Measurements from ENCODE around the gene SMO.
"Not testable (repeated sequence)": the region's sequence is repeated elsewhere in the genome, so short reads cannot be mapped to it uniquely, and the experiment has no call there.

The SMO gene

DNA sequence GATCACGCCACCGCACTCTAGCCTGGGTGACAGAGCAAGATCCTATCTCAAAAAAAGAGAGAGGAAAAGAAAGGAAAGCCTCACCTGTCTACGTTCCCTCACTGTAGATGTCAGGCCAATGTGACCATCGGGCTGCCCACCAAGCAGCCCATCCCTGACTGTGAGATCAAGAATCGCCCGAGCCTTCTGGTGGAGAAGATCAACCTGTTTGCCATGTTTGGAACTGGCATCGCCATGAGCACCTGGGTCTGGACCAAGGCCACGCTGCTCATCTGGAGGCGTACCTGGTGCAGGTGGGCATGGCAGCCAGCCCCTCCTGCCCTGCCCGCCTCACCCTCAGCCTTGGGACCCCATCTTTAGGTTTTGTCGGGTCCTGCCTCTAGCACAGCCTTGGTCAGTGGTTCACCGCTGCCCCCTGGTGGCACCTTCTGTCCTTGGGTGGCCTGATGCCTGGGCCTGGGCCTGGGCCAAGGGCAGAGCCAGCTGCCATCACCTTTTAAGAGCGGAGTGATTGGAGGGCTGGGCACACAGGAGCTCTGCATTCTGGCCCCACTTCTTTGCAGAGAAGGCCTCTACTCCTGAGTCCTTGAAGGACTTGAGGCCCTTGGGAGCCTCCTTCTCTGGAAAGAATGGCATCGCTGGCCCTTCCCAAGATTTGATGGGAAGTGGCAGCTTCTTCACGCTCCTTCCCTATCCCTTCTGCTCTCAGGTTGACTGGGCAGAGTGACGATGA, 22.0 kb downstream of the SMO start:
- H3K27ac ChIP-seq (ENCODE audit: low read depth, low read length, severe bottlenecking): no peak overlapping the region
- no peak overlapping the region for H3K4me3 ChIP-seq (ENCODE audit: extremely low read depth, insufficient read depth, low read length, poor library complexity, severe bottlenecking)
- peaks cover 70% of the 10 kb centered on the region for H3K36me3 ChIP-seq (ENCODE audit: control insufficient read depth, insufficient read depth, low read length)
- WGBS, 2 experiments (ENCODE audit: insufficient coverage in 2 of 2): 83 to 89% methylated on average over 13 to 16 of the region's 16 CpGs
- no peaks in the 10 kb centered on the region for H3K4me1 ChIP-seq (ENCODE audit: control insufficient read depth, insufficient read depth, low read length, poor library complexity, severe bottlenecking)
- no peaks in the 10 kb centered on the region for H3K9me3 ChIP-seq (ENCODE audit: control insufficient read depth, low read length)

GRCh38 chr7:129210989-129211312, 22.5 kb downstream of the SMO start:
- Histone ChIP-seq H3K36me3 (ENCODE audit: control insufficient read depth, insufficient read depth, low read length) (peaks cover 65% of the 10 kb centered on the region), H3K4me3 (ENCODE audit: extremely low read depth, insufficient read depth, low read length, poor library complexity, severe bottlenecking) (no peak overlapping the region), H3K27ac (ENCODE audit: low read depth, low read length, severe bottlenecking) (no peak overlapping the region), H3K4me1 (ENCODE audit: control insufficient read depth, insufficient read depth, low read length, poor library complexity, severe bottlenecking) (no peaks in the 10 kb centered on the region), H3K9me3 (ENCODE audit: control insufficient read depth, low read length) (no peaks in the 10 kb centered on the region)
- 96% methylated on average over 14 of the region's 14 CpGs for WGBS, 2 experiments (ENCODE audit: insufficient coverage in 2 of 2)

DNA sequence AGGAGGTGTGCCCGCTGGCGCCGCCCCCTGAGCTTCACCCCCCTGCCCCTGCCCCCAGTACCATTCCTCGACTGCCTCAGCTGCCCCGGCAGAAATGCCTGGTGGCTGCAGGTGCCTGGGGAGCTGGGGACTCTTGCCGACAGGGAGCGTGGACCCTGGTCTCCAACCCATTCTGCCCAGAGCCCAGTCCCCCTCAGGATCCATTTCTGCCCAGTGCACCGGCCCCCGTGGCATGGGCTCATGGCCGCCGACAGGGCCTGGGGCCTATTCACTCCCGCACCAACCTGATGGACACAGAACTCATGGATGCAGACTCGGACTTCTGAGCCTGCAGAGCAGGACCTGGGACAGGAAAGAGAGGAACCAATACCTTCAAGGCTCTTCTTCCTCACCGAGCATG, 23.7 kb downstream of the SMO start:
- H3K4me3 ChIP-seq (ENCODE audit: extremely low read depth, insufficient read depth, low read length, poor library complexity, severe bottlenecking): no peak overlapping the region
- no peak overlapping the region for H3K27ac ChIP-seq (ENCODE audit: low read depth, low read length, severe bottlenecking)
- whole genome bisulfite sequencing, 2 experiments (ENCODE audit: insufficient coverage in 2 of 2): 99% methylated on average over 10 to 11 of the region's 14 CpGs
- no peaks in the 10 kb centered on the region for H3K4me1 ChIP-seq (ENCODE audit: control insufficient read depth, insufficient read depth, low read length, poor library complexity, severe bottlenecking)
- peaks cover 55% of the 10 kb centered on the region for H3K36me3 ChIP-seq (ENCODE audit: control insufficient read depth, insufficient read depth, low read length)
- H3K9me3 ChIP-seq (ENCODE audit: control insufficient read depth, low read length): no peaks in the 10 kb centered on the region

DNA sequence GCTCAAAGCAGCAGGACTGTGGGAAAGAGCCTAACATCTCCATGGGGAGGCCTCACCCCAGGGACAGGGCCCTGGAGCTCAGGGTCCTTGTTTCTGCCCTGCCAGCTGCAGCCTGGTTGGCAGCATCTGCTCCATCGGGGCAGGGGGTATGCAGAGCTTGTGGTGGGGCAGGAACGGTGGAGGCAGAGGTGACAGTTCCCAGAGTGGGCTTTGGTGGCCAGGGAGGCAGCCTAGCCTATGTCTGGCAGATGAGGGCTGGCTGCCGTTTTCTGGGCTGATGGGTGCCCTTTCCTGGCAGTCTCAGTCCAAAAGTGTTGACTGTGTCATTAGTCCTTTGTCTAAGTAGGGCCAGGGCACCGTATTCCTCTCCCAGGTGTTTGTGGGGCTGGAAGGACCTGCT, 24.2 kb downstream of the SMO start:
- H3K36me3 ChIP-seq (ENCODE audit: control insufficient read depth, insufficient read depth, low read length): peaks cover 50% of the 10 kb centered on the region
- H3K9me3 ChIP-seq (ENCODE audit: control insufficient read depth, low read length): no peaks in the 10 kb centered on the region
- H3K4me3 ChIP-seq (ENCODE audit: extremely low read depth, insufficient read depth, low read length, poor library complexity, severe bottlenecking): no peak overlapping the region
- 90 to 97% methylated on average over 3 to 4 of the region's 4 CpGs for WGBS, 2 experiments (ENCODE audit: insufficient coverage in 2 of 2)
- H3K4me1 ChIP-seq (ENCODE audit: control insufficient read depth, insufficient read depth, low read length, poor library complexity, severe bottlenecking): no peaks in the 10 kb centered on the region
- H3K27ac ChIP-seq (ENCODE audit: low read depth, low read length, severe bottlenecking): no peak overlapping the region

DNA sequence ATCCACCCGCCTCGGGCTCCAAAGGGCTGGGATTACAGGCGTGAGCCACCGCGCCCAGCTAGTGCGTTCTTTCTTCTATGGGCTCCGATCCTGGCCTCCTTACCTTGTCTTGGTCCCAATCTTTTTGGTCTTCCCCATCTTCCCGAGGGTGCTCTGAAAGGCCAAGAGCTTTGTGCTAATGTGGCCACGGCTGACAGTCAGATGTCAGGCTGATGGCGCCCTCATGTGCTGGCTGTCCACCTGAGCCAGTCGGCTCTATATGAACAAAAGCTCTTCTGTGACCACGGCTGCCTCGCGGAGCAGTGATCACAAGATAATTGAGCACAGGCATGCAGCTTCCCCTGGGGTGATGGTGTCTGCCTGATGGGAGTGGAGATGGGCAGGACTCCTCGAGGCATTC, 25.4 kb downstream of the SMO start:
- WGBS, 2 experiments (ENCODE audit: insufficient coverage in 2 of 2): 83 to 90% methylated on average over 14 to 15 of the region's 15 CpGs
- Histone ChIP-seq H3K27ac (ENCODE audit: low read depth, low read length, severe bottlenecking) (no peak overlapping the region), H3K4me1 (ENCODE audit: control insufficient read depth, insufficient read depth, low read length, poor library complexity, severe bottlenecking) (no peaks in the 10 kb centered on the region), H3K36me3 (ENCODE audit: control insufficient read depth, insufficient read depth, low read length) (peaks cover 39% of the 10 kb centered on the region), H3K4me3 (ENCODE audit: extremely low read depth, insufficient read depth, low read length, poor library complexity, severe bottlenecking) (no peak overlapping the region), H3K9me3 (ENCODE audit: control insufficient read depth, low read length) (no peaks in the 10 kb centered on the region)

- H3K4me3 ChIP-seq (ENCODE audit: extremely low read depth, insufficient read depth, low read length, poor library complexity, severe bottlenecking); H3K4me1 ChIP-seq (ENCODE audit: control insufficient read depth, insufficient read depth, low read length, poor library complexity, severe bottlenecking); H3K9me3 ChIP-seq (ENCODE audit: control insufficient read depth, low read length); H3K27ac ChIP-seq (ENCODE audit: low read depth, low read length, severe bottlenecking): not testable (repeated sequence)
- WGBS, 2 experiments (ENCODE audit: insufficient coverage in 2 of 2): 95 to 98% methylated on average over 6 to 10 of the region's 15 CpGs
- peaks cover 23% of the 10 kb centered on the region for H3K36me3 ChIP-seq (ENCODE audit: control insufficient read depth, insufficient read depth, low read length)
Measured at GRCh38 chr7:129215691-129216090, 27.3 kb downstream of the SMO start.

GRCh38 chr7:129216101-129216715, 27.8 kb downstream of the SMO start:
- H3K4me3 ChIP-seq (ENCODE audit: extremely low read depth, insufficient read depth, low read length, poor library complexity, severe bottlenecking); H3K27ac ChIP-seq (ENCODE audit: low read depth, low read length, severe bottlenecking); H3K4me1 ChIP-seq (ENCODE audit: control insufficient read depth, insufficient read depth, low read length, poor library complexity, severe bottlenecking); H3K9me3 ChIP-seq (ENCODE audit: control insufficient read depth, low read length): not testable (repeated sequence)
- 96 to 97% methylated on average over 25 to 29 of the region's 34 CpGs for WGBS, 2 experiments (ENCODE audit: insufficient coverage in 2 of 2)
- H3K36me3 ChIP-seq (ENCODE audit: control insufficient read depth, insufficient read depth, low read length): peaks cover 18% of the 10 kb centered on the region

DNA sequence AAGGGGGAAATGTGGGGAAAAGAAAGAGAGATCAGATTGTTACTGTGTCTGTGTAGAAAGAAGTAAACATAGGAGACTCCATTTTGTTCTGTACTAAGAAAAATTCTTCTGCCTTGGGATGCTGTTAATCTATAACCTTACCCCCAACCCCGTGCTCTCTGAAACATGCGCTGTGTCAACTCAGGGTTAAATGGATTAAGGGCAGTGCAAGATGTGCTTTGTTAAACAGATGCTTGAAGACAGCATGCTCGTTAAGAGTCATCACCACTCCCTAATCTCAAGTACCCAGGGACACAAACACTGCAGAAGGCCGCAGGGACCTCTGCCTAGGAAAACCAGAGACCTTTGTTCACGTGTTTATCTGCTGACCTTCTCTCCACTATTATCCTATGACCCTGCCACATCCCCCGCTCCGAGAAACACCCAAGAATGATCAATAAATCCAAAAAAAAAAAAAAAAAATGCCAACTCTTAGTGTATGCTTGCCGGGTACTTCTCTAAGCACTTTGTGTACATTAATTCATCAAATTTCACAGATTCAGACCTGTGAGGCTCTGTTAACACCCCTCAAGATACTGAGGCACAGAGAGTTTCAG, 28.5 kb downstream of the SMO start:
- H3K9me3 ChIP-seq (ENCODE audit: control insufficient read depth, low read length); H3K4me3 ChIP-seq (ENCODE audit: extremely low read depth, insufficient read depth, low read length, poor library complexity, severe bottlenecking); H3K27ac ChIP-seq (ENCODE audit: low read depth, low read length, severe bottlenecking); H3K4me1 ChIP-seq (ENCODE audit: control insufficient read depth, insufficient read depth, low read length, poor library complexity, severe bottlenecking): not testable (repeated sequence)
- peaks cover 11% of the 10 kb centered on the region for H3K36me3 ChIP-seq (ENCODE audit: control insufficient read depth, insufficient read depth, low read length)
- WGBS, 2 experiments (ENCODE audit: insufficient coverage in 2 of 2): 82% methylated on average over 3 of the region's 8 CpGs; no CpG with 5 or more reads in 1 of the 2 experiments

GRCh38 chr7:129218514-129219062, 30.2 kb downstream of the SMO start:
- Histone ChIP-seq H3K4me1 (ENCODE audit: control insufficient read depth, insufficient read depth, low read length, poor library complexity, severe bottlenecking) (no peaks in the 10 kb centered on the region), H3K9me3 (ENCODE audit: control insufficient read depth, low read length) (no peaks in the 10 kb centered on the region), H3K4me3 (ENCODE audit: extremely low read depth, insufficient read depth, low read length, poor library complexity, severe bottlenecking) (no peak overlapping the region), H3K27ac (ENCODE audit: low read depth, low read length, severe bottlenecking) (no peak overlapping the region), H3K36me3 (ENCODE audit: control insufficient read depth, insufficient read depth, low read length) (no peaks in the 10 kb centered on the region)
- WGBS, 2 experiments (ENCODE audit: insufficient coverage in 2 of 2): 23 to 25% methylated on average over 8 of the region's 9 CpGs

DNA sequence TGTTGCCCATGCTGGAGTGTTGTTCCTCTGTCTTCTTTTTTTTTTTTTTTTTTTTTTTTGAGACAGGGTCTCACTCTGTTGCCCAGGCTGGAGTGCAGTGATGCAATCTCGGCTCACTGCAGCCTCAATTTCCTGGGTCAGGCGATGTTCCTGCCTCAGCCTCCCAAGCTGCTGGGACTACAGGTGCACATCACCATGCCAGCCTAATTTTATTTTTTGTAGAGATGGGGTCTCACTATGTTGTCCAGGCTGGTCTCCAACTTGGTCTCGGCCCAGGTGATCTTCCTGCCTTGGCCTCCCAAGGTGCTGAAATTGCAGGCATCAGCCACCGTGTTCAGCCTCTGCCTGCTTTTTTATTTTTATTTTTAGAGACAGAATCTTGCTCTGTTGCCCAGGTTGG, 30.7 kb downstream of the SMO start:
- H3K27ac ChIP-seq (ENCODE audit: low read depth, low read length, severe bottlenecking); H3K4me3 ChIP-seq (ENCODE audit: extremely low read depth, insufficient read depth, low read length, poor library complexity, severe bottlenecking); H3K36me3 ChIP-seq (ENCODE audit: control insufficient read depth, insufficient read depth, low read length); H3K9me3 ChIP-seq (ENCODE audit: control insufficient read depth, low read length); H3K4me1 ChIP-seq (ENCODE audit: control insufficient read depth, insufficient read depth, low read length, poor library complexity, severe bottlenecking): not testable (repeated sequence)
- 85 to 100% methylated on average over 2 to 4 of the region's 4 CpGs for WGBS, 2 experiments (ENCODE audit: insufficient coverage in 2 of 2)

DNA sequence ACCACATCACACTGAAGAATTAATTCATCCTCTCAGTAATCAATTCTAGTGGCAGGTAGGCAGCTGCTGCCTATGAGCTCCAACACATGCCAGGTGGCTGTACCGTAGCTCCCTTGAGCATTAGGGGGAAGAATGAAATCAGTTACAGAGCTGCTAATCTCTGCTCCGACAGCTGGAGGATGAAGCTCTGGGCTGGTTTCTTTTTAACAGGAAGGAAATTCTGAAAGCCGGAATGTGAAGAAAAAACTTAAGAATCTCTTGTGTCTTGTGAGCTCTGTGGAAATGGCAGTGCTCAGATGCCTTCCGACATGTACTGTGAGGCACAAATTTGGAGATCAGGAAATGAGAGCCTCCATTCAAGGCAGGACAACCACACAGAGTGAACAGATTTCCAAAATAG, 33.6 kb downstream of the SMO start:
- peaks cover 3% of the 10 kb centered on the region for H3K4me1 ChIP-seq (ENCODE audit: control insufficient read depth, insufficient read depth, low read length, poor library complexity, severe bottlenecking)
- no peaks in the 10 kb centered on the region for H3K9me3 ChIP-seq (ENCODE audit: control insufficient read depth, low read length)
- 80 to 91% methylated on average over 3 to 4 of the region's 4 CpGs for WGBS, 2 experiments (ENCODE audit: insufficient coverage in 2 of 2)
- no peak overlapping the region for H3K27ac ChIP-seq (ENCODE audit: low read depth, low read length, severe bottlenecking)
- H3K4me3 ChIP-seq (ENCODE audit: extremely low read depth, insufficient read depth, low read length, poor library complexity, severe bottlenecking): no peak overlapping the region
- no peaks in the 10 kb centered on the region for H3K36me3 ChIP-seq (ENCODE audit: control insufficient read depth, insufficient read depth, low read length)
